IMR-90 (cell line): ENCODE data around the gene ANKRD11. TPM values are rescaled to one million over a fixed set of nuclear protein-coding genes. Genes with fewer than 3 reads are reported as not detected.

Experiments
- ATAC-seq: fragments of 200-7000 bp; cut with Tn5 transposase; 2 replicates; pipeline ENCODE4 v1.9.1; 2020; ENCODE audit warnings: low read depth, mild to moderate bottlenecking, moderate library complexity
- BruUV-seq: library from RNA; stranded (reverse); fragments of 400-500 nt; replicated peaks from 2 replicates; lab custom pipeline; 2021; lab: Mats Ljungman, UMichigan
- CTCF ChIA-PET: fragments of 300-600 bp; formaldehyde crosslinking; extraction: SDS; loops from one replicate; lab custom pipeline; 2021; ENCODE audit warnings: antibody characterized with exemption; lab: Yijun Ruan, JAX
- POLR2A ChIA-PET: fragments of 300-600 bp; sonication (Branson Sonifier 250); formaldehyde crosslinking; loops from one replicate; lab custom pipeline; 2022; ENCODE audit warnings: antibody characterized with exemption; ENCODE audit not compliant: unreplicated experiment; lab: Charles Lee
- DNase-seq: peaks from one replicate; pipeline ENCODE4 v3.0.0; 2013
- H2AFZ ChIP-seq: replicated peaks from 2 replicates; pipeline ENCODE3; 2013; ENCODE audit warnings: low read length, mild to moderate bottlenecking; ENCODE audit not compliant: poor library complexity
- H2AK5ac ChIP-seq: 2 replicates; pipeline ENCODE4 v1.6.1; 2013; ENCODE audit warnings: low read depth, low read length, inconsistent platforms
- H2AK9ac ChIP-seq: replicated peaks from 2 replicates; pipeline ENCODE3; 2013; ENCODE audit warnings: mild to moderate bottlenecking, low read depth, low read length, moderate library complexity; ENCODE audit not compliant: poor library complexity
- H2BK120ac ChIP-seq: 2 replicates; pipeline ENCODE4 v1.6.1; 2013; ENCODE audit warnings: low read depth, low read length, inconsistent platforms
- H2BK15ac ChIP-seq: 3 replicates; pipeline ENCODE4 v1.6.1; 2013; ENCODE audit warnings: low read depth, low read length, inconsistent platforms
- H2BK20ac ChIP-seq: 2 replicates; pipeline ENCODE4 v1.6.1; 2013; ENCODE audit warnings: low read depth, mild to moderate bottlenecking, inconsistent platforms, low read length, moderate library complexity
- H2BK5ac ChIP-seq: 2 replicates; pipeline ENCODE4 v1.6.1; 2013; ENCODE audit warnings: mild to moderate bottlenecking, low read depth, low read length, inconsistent platforms; ENCODE audit not compliant: poor library complexity, severe bottlenecking
- H3K14ac ChIP-seq: replicated peaks from 2 replicates; pipeline ENCODE4 v1.6.1; 2013; ENCODE audit warnings: low read depth, low read length, inconsistent platforms
- H3K18ac ChIP-seq: 2 replicates; pipeline ENCODE4 v1.6.1; 2013; ENCODE audit warnings: low read depth, low read length, control low read depth
- H3K23ac ChIP-seq: 2 replicates; pipeline ENCODE4 v1.6.1; 2013; ENCODE audit warnings: low read depth, low read length, inconsistent platforms
- H3K27ac ChIP-seq: 2 replicates; pipeline ENCODE4 v1.5.1; 2013; ENCODE audit warnings: mild to moderate bottlenecking, control low read depth, low read length; ENCODE audit not compliant: insufficient read depth
- H3K27me3 ChIP-seq: 2 replicates; pipeline ENCODE4 v1.6.1; 2013; ENCODE audit warnings: low read length; ENCODE audit not compliant: control insufficient read depth, insufficient read depth
- H3K36me3 ChIP-seq: 2 replicates; pipeline ENCODE4 v1.6.1; 2013; ENCODE audit warnings: low read length, mixed read lengths; ENCODE audit not compliant: control insufficient read depth, insufficient read depth
- H3K4ac ChIP-seq: 2 replicates; pipeline ENCODE4 v1.6.1; 2013; ENCODE audit warnings: low read depth, low read length, inconsistent platforms
- H3K4me1 ChIP-seq: 2 replicates; pipeline ENCODE4 v1.6.1; 2013; ENCODE audit warnings: low read length, mixed read lengths; ENCODE audit not compliant: control insufficient read depth, insufficient read depth
- H3K4me2 ChIP-seq: 2 replicates; pipeline ENCODE4 v1.6.1; 2013; ENCODE audit warnings: low read depth, mild to moderate bottlenecking, control low read depth, low read length, moderate library complexity
- H3K4me3 ChIP-seq: 2 replicates; pipeline ENCODE4 v1.5.1; 2013; ENCODE audit warnings: low read depth, mild to moderate bottlenecking, control low read depth, low read length, moderate library complexity; ENCODE audit not compliant: insufficient read depth
- H3K56ac ChIP-seq: 2 replicates; pipeline ENCODE4 v1.6.1; 2013; ENCODE audit warnings: low read length, inconsistent platforms; ENCODE audit not compliant: insufficient read depth; ENCODE audit errors: extremely low read depth
- H3K79me1 ChIP-seq, 2 experiments: 2 replicates each; pipeline ENCODE4 v1.6.1; 2013; ENCODE audit warnings: low read length in 2 of 2, inconsistent platforms in 1 of 2, low read depth in 1 of 2
- H3K9ac ChIP-seq: 2 replicates; pipeline ENCODE4 v1.6.1; 2013; ENCODE audit warnings: low read depth, low read length, control low read depth
- H3K9me1 ChIP-seq: 2 replicates; pipeline ENCODE4 v1.6.1; 2013; ENCODE audit warnings: low read length, inconsistent platforms; ENCODE audit not compliant: insufficient read depth
- H3K9me3 ChIP-seq: 2 replicates; pipeline ENCODE4 v1.6.1; 2013; ENCODE audit warnings: low read length; ENCODE audit not compliant: control insufficient read depth, insufficient read depth
- H4K20me1 ChIP-seq: 2 replicates; pipeline ENCODE4 v1.6.1; 2013; ENCODE audit warnings: low read length, inconsistent platforms; ENCODE audit not compliant: insufficient read depth
- H4K5ac ChIP-seq: 2 replicates; pipeline ENCODE4 v1.6.1; 2013; ENCODE audit warnings: mild to moderate bottlenecking, low read depth, low read length, control low read depth
- H4K8ac ChIP-seq, 2 experiments: 2 replicates each; pipeline ENCODE4 v1.6.1; 2013; ENCODE audit warnings: low read depth in 2 of 2, low read length in 2 of 2, control low read depth in 1 of 2, inconsistent platforms in 1 of 2
- H4K91ac ChIP-seq: 2 replicates; pipeline ENCODE4 v1.6.1; 2013; ENCODE audit warnings: low read depth, low read length, inconsistent platforms; ENCODE audit not compliant: insufficient read depth
- BHLHE40 ChIP-seq: fragments of 150-350 bp; IDR thresholded peaks from 2 replicates; pipeline ENCODE4 v1.6.1; 2016; ENCODE audit warnings: mild to moderate bottlenecking, low read depth, low read length
- CHD1 ChIP-seq: IDR thresholded peaks from 2 replicates; pipeline ENCODE4 v1.6.1; 2012; ENCODE audit warnings: low read depth, low read length, improper control_type of control experiment
- MAZ ChIP-seq: IDR thresholded peaks from 2 replicates; pipeline ENCODE4 v1.6.1; 2012; ENCODE audit warnings: low read depth, mild to moderate bottlenecking, low read length, improper control_type of control experiment, moderate library complexity, borderline replicate concordance
- USF2 ChIP-seq: fragments of 150-350 bp; IDR thresholded peaks from 2 replicates; pipeline ENCODE4 v1.6.1; 2017; ENCODE audit warnings: mild to moderate bottlenecking, antibody characterized with exemption, low read length, low read depth
- WGBS, 2 experiments: methylation state at CpG; one replicate each; pipeline versions ENCODE4 v1.1.5 to v1.1.7; 2013; ENCODE audit warnings: missing lambda C conversion rate in 2 of 2; ENCODE audit not compliant: insufficient read length in 1 of 2; ENCODE audit errors: extremely low coverage in 2 of 2; 5-methylcytosine and 5-hydroxymethylcytosine counted together
- dilution Hi-C: fragments of 300-500 bp; cut with HindIII; formaldehyde crosslinking; loops from one replicate; pipeline ENCODE4 v1.14.3; 2018; ENCODE audit warnings: low sequenced_read_pairs; ENCODE audit not compliant: unreplicated experiment
- in situ Hi-C: fragments of 300-500 bp; cut with MboI; formaldehyde crosslinking; loops from 3 replicates; pipeline ENCODE4 v1.14.3; 2019; ENCODE audit warnings: low sequenced_read_pairs, inconsistent platforms, mixed read lengths
- intact Hi-C: fragments of 100-400 bp; cut with micrococcal nuclease; formaldehyde crosslinking; loops from 2 replicates; pipeline ENCODE4 v1.10.0; 2022
- polyA plus RNA-seq, 3 experiments: library from polyadenylated mRNA; depleted of rRNA; stranded (reverse); fragments of >200 nt; gene quantifications; 2 replicates each; pipeline ENCODE4 v1.2.3, GENCODE V29; 2012; ENCODE audit warnings: low replicate concordance in 1 of 3
- total RNA-seq: library from RNA; depleted of rRNA; stranded (reverse); fragments of >200 nt; gene quantifications from 2 replicates; pipeline ENCODE4 v1.2.3, GENCODE V29; 2012
- TF ChIP-seq, protein P1 (sequence below): fragments of 150-350 bp; IDR thresholded peaks from 2 replicates; pipeline ENCODE4 v1.6.1; 2016; ENCODE audit warnings: low read depth, mild to moderate bottlenecking, low read length, moderate library complexity, borderline replicate concordance

ANKRD11 gene
- total and polyA plus RNA-seq, 2 of the 4 experiments (the other 2 are of a cell fraction), result 46.8 to 71.9 TPM

GRCh38 chr16:89322321-89323119 is 167.8 kb downstream of the ANKRD11 start:
- Histone ChIP-seq H3K18ac (peak overlapping the region; percentile 71), H2BK20ac (peak overlapping the region; percentile 69; the same call in 1 of the 2 replicates), H4K20me1 (peaks cover 57% of the 10 kb centered on the region), H2AFZ (peak overlapping the region; percentile 27), H3K4ac (peak overlapping the region; percentile 82), H2BK15ac (peak overlapping the region; percentile 75; the same call in 1 of the 3 replicates), H2AK5ac (peak overlapping the region; percentile 72), H3K27me3 (no peaks in the 10 kb centered on the region), H3K4me3 (no peak overlapping the region), H3K36me3 (no peaks in the 10 kb centered on the region), H4K5ac (peak overlapping the region; percentile 59), H4K91ac (peak overlapping the region; percentile 45; the same call in 1 of the 2 replicates), H3K9me3 (no peaks in the 10 kb centered on the region), H3K79me1 (peaks cover 28 to 91% of the 10 kb centered on the region in 2 experiments), H3K4me2 (no peak overlapping the region), H3K27ac (peak overlapping the region; percentile 60), H3K14ac (peak overlapping the region; percentile 19), H2BK120ac (peak overlapping the region; percentile 53), H3K4me1 (peaks cover 65% of the 10 kb centered on the region), H3K56ac (peak overlapping the region; percentile 16; the same call in 1 of the 2 replicates), H4K8ac (peak overlapping the region; percentile 4 to 85; a peak in 3 of 4 replicates), H2AK9ac (peak overlapping the region; percentile 87), H3K9me1 (peaks cover 61% of the 10 kb centered on the region), H3K23ac (peak overlapping the region; percentile 31; the same call in 1 of the 2 replicates), H3K9ac (no peak overlapping the region), H2BK5ac (peak overlapping the region; percentile 68)
- DNase-seq (peak; percentile 82), ATAC-seq (peak; percentile 6; the same call in 1 of the 2 replicates)
- TF ChIP-seq, protein P1, sequence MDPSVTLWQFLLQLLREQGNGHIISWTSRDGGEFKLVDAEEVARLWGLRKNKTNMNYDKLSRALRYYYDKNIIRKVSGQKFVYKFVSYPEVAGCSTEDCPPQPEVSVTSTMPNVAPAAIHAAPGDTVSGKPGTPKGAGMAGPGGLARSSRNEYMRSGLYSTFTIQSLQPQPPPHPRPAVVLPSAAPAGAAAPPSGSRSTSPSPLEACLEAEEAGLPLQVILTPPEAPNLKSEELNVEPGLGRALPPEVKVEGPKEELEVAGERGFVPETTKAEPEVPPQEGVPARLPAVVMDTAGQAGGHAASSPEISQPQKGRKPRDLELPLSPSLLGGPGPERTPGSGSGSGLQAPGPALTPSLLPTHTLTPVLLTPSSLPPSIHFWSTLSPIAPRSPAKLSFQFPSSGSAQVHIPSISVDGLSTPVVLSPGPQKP, result no peak
- no peak for TF ChIP-seq CHD1
- TF ChIP-seq MAZ, result peak; percentile 54; the same call in 1 of the 2 replicates
- peak; percentile 90 for TF ChIP-seq USF2
- TF ChIP-seq BHLHE40, result peak; percentile 72; the same call in 1 of the 2 replicates
- dilution Hi-C loops (no loop called here), intact Hi-C loops (no loop called here), in situ Hi-C loops (no loop called here)
- BruUV-seq, result no TSS peak
- ChIA-PET CTCF (interaction anchor here (0.5 to 1.0 kb wide), 2 partner anchors 34 to 212 kb away, joined by 3 read pairs; no protein-coding TSS in a partner anchor), POLR2A (no interaction called here)
- WGBS, 2 experiments, result 33% methylated on average over 7 of the region's 19 CpGs; no CpG with 5 or more reads in 1 of the 2 experiments
